H1 (cell line): Measurements from ENCODE around the gene NEMF.

ENCODE experiments used
- CBX8 ChIP-seq: fragments of 300-800, 300-1000 bp; sonication (generic); IDR thresholded peaks from 2 replicates; pipeline ENCODE4 v1.7.1; 2016; ENCODE audit warnings: low read depth, low read length, borderline replicate concordance
- CHD2 ChIP-seq: IDR thresholded peaks from 2 replicates; pipeline ENCODE4 v1.6.1; 2012; ENCODE audit warnings: low read length, improper control_type of control experiment
- CTCF ChIP-seq, 3 experiments: IDR thresholded peaks; 1 replicate in 2 of 3; 2 replicates in 1 of 3; pipeline versions ENCODE4 v1.5.1 to v1.6.1; 2011; ENCODE audit warnings: low read length in 3 of 3, mild to moderate bottlenecking in 3 of 3, inconsistent platforms in 2 of 3, low read depth in 1 of 3, moderate library complexity in 1 of 3; ENCODE audit not compliant: insufficient read depth in 1 of 3; ENCODE audit errors: control extremely low read depth in 1 of 3
- EP300 ChIP-seq, 2 experiments: IDR thresholded peaks; 1 replicate in 1 of 2; 2 replicates in 1 of 2; pipeline ENCODE4 v1.6.1; 2011 to 2012; ENCODE audit warnings: low read depth in 2 of 2, low read length in 2 of 2, mild to moderate bottlenecking in 2 of 2, borderline replicate concordance in 1 of 2, inconsistent platforms in 1 of 2, moderate library complexity in 1 of 2
- EZH2 ChIP-seq: fragments of 200-600 bp; sonication (generic); IDR thresholded peaks from 2 replicates; pipeline ENCODE4 v1.7.1; 2012; ENCODE audit warnings: low read depth, mild to moderate bottlenecking, moderate library complexity, low read length, inconsistent platforms; ENCODE audit not compliant: severe bottlenecking
- HDAC2 ChIP-seq, 2 experiments: fragments of 300-600 bp in 1 of 2; sonication (generic) in 1 of 2; IDR thresholded peaks; 2 replicates each; pipeline ENCODE4 v1.6.1; 2011 to 2012; ENCODE audit warnings: low read depth in 2 of 2, low read length in 2 of 2, mild to moderate bottlenecking in 2 of 2, moderate library complexity in 2 of 2, borderline replicate concordance in 1 of 2, inconsistent platforms in 1 of 2
- JUND ChIP-seq: IDR thresholded peaks from 2 replicates; pipeline ENCODE4 v1.6.1; 2011; ENCODE audit warnings: mild to moderate bottlenecking, improper control_type of control experiment, low read length
- POLR2A ChIP-seq, 2 experiments: IDR thresholded peaks; 1 replicate in 1 of 2; 2 replicates in 1 of 2; pipeline ENCODE4 v1.6.1; 2011; ENCODE audit warnings: low read depth in 2 of 2, low read length in 2 of 2, mild to moderate bottlenecking in 2 of 2; ENCODE audit errors: control extremely low read depth in 1 of 2
- RAD21 ChIP-seq, 2 experiments: IDR thresholded peaks in 1 of 2; conservative IDR thresholded peaks in 1 of 2; 2 replicates each; pipeline ENCODE4 v1.6.1; 2011; ENCODE audit warnings: low read depth in 2 of 2, low read length in 2 of 2, improper control_type of control experiment in 1 of 2, inconsistent platforms in 1 of 2, mild to moderate bottlenecking in 1 of 2, moderate library complexity in 1 of 2
- SUZ12 ChIP-seq: fragments of 200-600 bp; sonication (generic); IDR thresholded peaks from 2 replicates; pipeline ENCODE4 v1.6.1; 2012; ENCODE audit warnings: mild to moderate bottlenecking, inconsistent platforms, low read length, moderate library complexity, mixed read lengths
- TEAD4 ChIP-seq: IDR thresholded peaks from 2 replicates; pipeline ENCODE4 v1.6.1; 2012; ENCODE audit warnings: low read depth, low read length, inconsistent platforms, mixed read lengths
- USF2 ChIP-seq: IDR thresholded peaks from 2 replicates; pipeline ENCODE4 v1.6.1; 2011; ENCODE audit warnings: low read length, improper control_type of control experiment
- ZNF274 ChIP-seq: IDR thresholded peaks from 2 replicates; pipeline ENCODE4 v1.7.0; 2012; ENCODE audit warnings: low read length, borderline replicate concordance; ENCODE audit errors: extremely low read depth

DNA sequence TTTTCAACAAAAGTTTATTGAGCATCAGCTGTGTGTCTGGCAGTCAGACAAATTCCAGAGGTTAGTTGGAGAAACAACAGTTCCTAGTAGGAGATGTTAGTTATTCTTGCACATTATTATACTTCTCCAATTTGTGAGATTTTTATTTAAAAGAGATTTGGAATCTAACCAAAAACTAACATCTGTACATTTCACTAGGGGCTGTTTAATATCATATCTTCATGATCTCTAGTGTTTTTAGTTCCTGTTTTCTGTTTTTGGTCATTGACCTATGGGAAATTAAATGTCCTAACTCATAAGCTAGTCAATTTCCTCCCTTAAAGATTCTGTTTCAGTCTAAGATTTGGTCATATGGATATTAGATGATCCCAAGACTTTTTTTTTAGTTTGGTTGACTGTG lies 118.8 kb downstream of the NEMF start:
- no peak for TF ChIP-seq ZNF274
- no peak for TF ChIP-seq CTCF (IDR thresholded peaks at IDR 0.05; ENCODE audit: control extremely low read depth in 1 of 3, insufficient read depth in 1 of 3, low read depth in 1 of 3, low read length in 3 of 3)
- no peak for TF ChIP-seq EZH2
- no peak for TF ChIP-seq RAD21 (IDR thresholded peaks at IDR 0.05 in 1 of 2, conservative IDR thresholded peaks at IDR 0.05 in 1 of 2; ENCODE audit: low read depth in 2 of 2, low read length in 2 of 2)
- TF ChIP-seq POLR2A (IDR thresholded peaks at IDR 0.05; ENCODE audit: control extremely low read depth in 1 of 2, low read depth in 2 of 2, low read length in 2 of 2) = no peak
- no peak for TF ChIP-seq CBX8
- TF ChIP-seq TEAD4 = no peak
- no peak for TF ChIP-seq USF2
- TF ChIP-seq JUND = no peak
- TF ChIP-seq HDAC2 (IDR thresholded peaks at IDR 0.05; ENCODE audit: borderline replicate concordance in 1 of 2, low read depth in 2 of 2, low read length in 2 of 2) = no peak
- no peak for TF ChIP-seq CHD2
- no peak for TF ChIP-seq EP300 (IDR thresholded peaks at IDR 0.05; ENCODE audit: borderline replicate concordance in 1 of 2, low read depth in 2 of 2, low read length in 2 of 2)
- TF ChIP-seq SUZ12 = no peak
